Stimulated activated CD8-positive, alpha-beta memory T cell treated with anti-CD3 and anti-CD28 coated beads, Interleukin-12 subunit alpha, Interleukin-12 subunit beta, amount 100 ng/mL, for 1 hour (primary cell): Measurements from ENCODE around the gene KCNN2.

Experiments
- DNase-seq: peaks from one replicate; pipeline ENCODE4 v3.0.0-alpha.2; 2020; ENCODE audit warnings: low read depth

KCNN2 gene

GRCh38 chr5:114362977-114363761 lies 1.3 kb downstream of the KCNN2 start:
- DNase-seq: no peak

- DNase-seq: no peak
These were observed 2.0 kb downstream of the KCNN2 start for GRCh38 chr5:114363837-114364236.

GRCh38 chr5:114367029-114367428 lies 5.2 kb downstream of the KCNN2 start:
- DNase-seq: no peak

GRCh38 chr5:114369680-114370417 lies 8.0 kb downstream of the KCNN2 start:
- no peak for DNase-seq

GRCh38 chr5:114377050-114377844 lies 15.4 kb downstream of the KCNN2 start:
- DNase-seq: no peak

GRCh38 chr5:114377946-114378345 lies 16.1 kb downstream of the KCNN2 start:
- DNase-seq: no peak

GRCh38 chr5:114380721-114381120 lies 18.9 kb downstream of the KCNN2 start:
- DNase-seq: no peak

GRCh38 chr5:114387433-114387832 lies 25.6 kb downstream of the KCNN2 start:
- DNase-seq: no peak

- no peak for DNase-seq
These were observed 28.6 kb downstream of the KCNN2 start for GRCh38 chr5:114390431-114390830.

GRCh38 chr5:114391321-114391720 lies 29.5 kb downstream of the KCNN2 start:
- no peak for DNase-seq

- no peak for DNase-seq
These were observed 31.3 kb downstream of the KCNN2 start for GRCh38 chr5:114393159-114393558.

- no peak for DNase-seq
These were observed 40.3 kb downstream of the KCNN2 start for GRCh38 chr5:114402206-114402605.

- no peak for DNase-seq
These were observed 45.9 kb downstream of the KCNN2 start for GRCh38 chr5:114407783-114408182.

- DNase-seq: no peak
These were observed 47.0 kb downstream of the KCNN2 start for GRCh38 chr5:114408847-114409246.

- DNase-seq: no peak
These were observed 49.6 kb downstream of the KCNN2 start for GRCh38 chr5:114411380-114411931.

- no peak for DNase-seq
These were observed 50.8 kb downstream of the KCNN2 start for GRCh38 chr5:114412510-114413171.

- DNase-seq: no peak
These were observed 53.9 kb downstream of the KCNN2 start for GRCh38 chr5:114415760-114416159.

GRCh38 chr5:114416254-114416653 lies 54.4 kb downstream of the KCNN2 start:
- no peak for DNase-seq

- DNase-seq: no peak
These were observed 55.6 kb downstream of the KCNN2 start for GRCh38 chr5:114417519-114417918.

GRCh38 chr5:114418176-114419066 lies 56.6 kb downstream of the KCNN2 start:
- no peak for DNase-seq

GRCh38 chr5:114419067-114419388 lies 57.2 kb downstream of the KCNN2 start:
- no peak for DNase-seq
